GM23338 (cell line): Measurements from ENCODE around the gene PRKD1. TPM values are rescaled to one million over a fixed set of nuclear protein-coding genes. Genes with fewer than 3 reads are reported as not detected.

Experiments
- ATAC-seq: fragments of 200-7000 bp; cut with Tn5 transposase; 3 replicates; pipeline ENCODE4 v1.9.1; 2020
- DNase-seq: peaks from one replicate; pipeline ENCODE4 v3.0.0-alpha.2; 2015; ENCODE audit warnings: low spot score
- H2AFZ ChIP-seq: fragments of 200-600 bp; sonication (generic); 2 replicates; pipeline ENCODE4 v1.8.0; 2016; ENCODE audit warnings: antibody characterized with exemption, mild to moderate bottlenecking, moderate library complexity
- H3F3A ChIP-seq: fragments of 200-600 bp; sonication (generic); replicated peaks from 2 replicates; pipeline ENCODE4 v1.8.0; 2017; ENCODE audit warnings: antibody characterized with exemption, mixed run types, low read depth
- H3K27ac ChIP-seq: fragments of 200-600 bp; sonication (generic); 2 replicates; pipeline ENCODE4 v1.6.1; 2016; ENCODE audit warnings: low read depth
- H3K27me3 ChIP-seq: fragments of 200-600 bp; sonication (generic); 2 replicates; pipeline ENCODE4 v1.8.0; 2016; ENCODE audit warnings: mild to moderate bottlenecking, mixed run types, moderate library complexity; ENCODE audit not compliant: insufficient read depth
- H3K36me3 ChIP-seq: fragments of 200-600 bp; sonication (generic); 2 replicates; pipeline ENCODE4 v1.8.0; 2016; ENCODE audit warnings: mild to moderate bottlenecking; ENCODE audit not compliant: insufficient read depth
- H3K4me1 ChIP-seq: fragments of 200-600 bp; sonication (generic); 2 replicates; pipeline ENCODE4 v1.8.0; 2016; ENCODE audit warnings: mild to moderate bottlenecking, moderate library complexity; ENCODE audit not compliant: insufficient read depth
- H3K4me2 ChIP-seq: fragments of 200-600 bp; sonication (generic); 2 replicates; pipeline ENCODE4 v1.7.1; 2017; ENCODE audit warnings: mixed run types
- H3K4me3 ChIP-seq: fragments of 200-600 bp; sonication (generic); 2 replicates; pipeline ENCODE4 v1.6.1; 2016; ENCODE audit warnings: mixed run types
- H3K79me2 ChIP-seq: fragments of 200-600 bp; sonication (generic); replicated peaks from 2 replicates; pipeline ENCODE4 v1.8.0; 2017; ENCODE audit warnings: mild to moderate bottlenecking; ENCODE audit not compliant: insufficient read depth
- H3K9me2 ChIP-seq: fragments of 200-600 bp; sonication (generic); 2 replicates; pipeline ENCODE4 v1.8.0; 2017; ENCODE audit not compliant: insufficient read depth
- H4K20me1 ChIP-seq: fragments of 200-600 bp; sonication (generic); replicated peaks from 2 replicates; pipeline ENCODE4 v1.8.0; 2017; ENCODE audit warnings: mild to moderate bottlenecking; ENCODE audit not compliant: insufficient read depth
- H3K27ac Mint-ChIP-seq: 2 replicates; pipeline ENCODE4 v1.8.0; 2020; ENCODE audit warnings: inconsistent platforms, mild to moderate bottlenecking, moderate library complexity, mixed read lengths
- H3K27me3 Mint-ChIP-seq: 3 replicates; pipeline ENCODE4 v1.8.0; 2022; ENCODE audit warnings: low read depth, mild to moderate bottlenecking, moderate library complexity, mixed read lengths, inconsistent platforms; ENCODE audit not compliant: insufficient read depth, poor library complexity
- H3K36me3 Mint-ChIP-seq: 3 replicates; pipeline ENCODE4 v1.8.0; 2021; ENCODE audit warnings: low read depth, mild to moderate bottlenecking, inconsistent platforms, moderate library complexity, mixed read lengths
- H3K4me1 Mint-ChIP-seq: 3 replicates; pipeline ENCODE4 v1.8.0; 2020; ENCODE audit warnings: mild to moderate bottlenecking, inconsistent platforms, mixed read lengths
- H3K4me3 Mint-ChIP-seq: 3 replicates; pipeline ENCODE4 v1.8.0; 2021; ENCODE audit warnings: moderate library complexity, mild to moderate bottlenecking, inconsistent platforms, mixed read lengths
- H3K9me3 Mint-ChIP-seq: 3 replicates; pipeline ENCODE4 v1.8.0; 2020; ENCODE audit warnings: moderate library complexity, mild to moderate bottlenecking, inconsistent platforms, mixed read lengths
- CREB1 ChIP-seq: fragments of 250-450 bp; sonication (Bioruptor Pico); IDR thresholded peaks from 2 replicates; pipeline ENCODE4 v1.5.0; 2020; ENCODE audit warnings: low read depth, mild to moderate bottlenecking, moderate library complexity
- JUNB ChIP-seq: IDR thresholded peaks from one replicate; pipeline ENCODE4 v1.6.1; 2016; ENCODE audit warnings: antibody characterized with exemption; ENCODE audit not compliant: unreplicated experiment
- NANOG ChIP-seq: IDR thresholded peaks from 2 replicates; pipeline ENCODE4 v1.6.1; 2016; ENCODE audit warnings: antibody characterized with exemption, borderline replicate concordance
- POLR2AphosphoS5 ChIP-seq: IDR thresholded peaks from 2 replicates; pipeline ENCODE4 v1.6.1; 2016; ENCODE audit warnings: antibody characterized with exemption, low read depth
- STAT1 ChIP-seq: IDR thresholded peaks from one replicate; pipeline ENCODE4 v1.6.1; 2016; ENCODE audit warnings: antibody characterized with exemption; ENCODE audit not compliant: unreplicated experiment
- ZNF114 ChIP-seq: fragments of 250-450 bp; sonication (Bioruptor Pico); IDR thresholded peaks from 2 replicates; pipeline ENCODE4 v1.5.0; 2020; ENCODE audit warnings: mild to moderate bottlenecking, moderate library complexity
- ZNF331 ChIP-seq: fragments of 250-450 bp; sonication (Bioruptor Pico); IDR thresholded peaks from 2 replicates; pipeline ENCODE4 v1.5.0; 2020; ENCODE audit warnings: low read depth, mild to moderate bottlenecking, moderate library complexity
- polyA plus RNA-seq: library from polyadenylated mRNA; unstranded; fragments of >200 nt; fragmentation: Nextera tagmentation; extraction: Ambion mirVana; gene quantifications from 2 replicates; pipeline ENCODE4 v1.2.1, GENCODE V29; 2016
- total RNA-seq: library from RNA; depleted of rRNA; stranded (reverse); fragments of >200 nt; shearing (Covaris generic); gene quantifications from 2 replicates; pipeline ENCODE4 v1.2.3, GENCODE V29; 2014
- TF ChIP-seq, protein P1 (sequence below): IDR thresholded peaks from 2 replicates; pipeline ENCODE4 v1.6.1; 2016; ENCODE audit warnings: antibody characterized with exemption
- TF ChIP-seq, protein P2 (sequence below), 2 experiments: fragments of 200-600 bp in 1 of 2; sonication (generic) in 1 of 2; conservative IDR thresholded peaks; 2 replicates each; pipeline versions ENCODE4 v1.5.1 to v1.6.1; 2016 to 2017; ENCODE audit warnings: antibody characterized with exemption in 2 of 2, low read depth in 2 of 2, mild to moderate bottlenecking in 2 of 2, moderate library complexity in 1 of 2
- TF ChIP-seq, protein P3 (sequence below): IDR thresholded peaks from one replicate; pipeline ENCODE4 v1.6.1; 2018; ENCODE audit warnings: antibody characterized with exemption; ENCODE audit not compliant: unreplicated experiment

Gene PRKD1
- total and polyA plus RNA-seq, 2 experiments from 2014 or later, result 3.1 to 9.7 TPM

DNA sequence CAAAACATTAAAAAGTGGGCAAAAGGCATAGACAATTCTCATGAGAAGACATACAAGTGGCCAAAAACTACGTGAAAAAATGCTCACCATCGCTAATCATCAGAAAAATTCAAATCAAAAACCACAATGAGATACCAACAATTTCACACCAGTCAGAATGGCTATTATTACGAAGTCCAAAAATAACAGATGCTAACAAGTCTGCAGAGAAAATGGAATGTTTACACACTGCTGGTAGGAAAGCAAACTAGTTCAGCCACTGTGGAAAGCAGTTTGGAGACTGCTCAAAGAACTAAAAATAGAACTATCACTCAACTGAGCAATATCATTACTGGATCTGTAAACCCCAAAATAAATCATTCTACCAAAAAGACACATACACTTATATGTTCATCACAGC lies 76.2 kb downstream of the PRKD1 start:
- TF ChIP-seq, protein P1, sequence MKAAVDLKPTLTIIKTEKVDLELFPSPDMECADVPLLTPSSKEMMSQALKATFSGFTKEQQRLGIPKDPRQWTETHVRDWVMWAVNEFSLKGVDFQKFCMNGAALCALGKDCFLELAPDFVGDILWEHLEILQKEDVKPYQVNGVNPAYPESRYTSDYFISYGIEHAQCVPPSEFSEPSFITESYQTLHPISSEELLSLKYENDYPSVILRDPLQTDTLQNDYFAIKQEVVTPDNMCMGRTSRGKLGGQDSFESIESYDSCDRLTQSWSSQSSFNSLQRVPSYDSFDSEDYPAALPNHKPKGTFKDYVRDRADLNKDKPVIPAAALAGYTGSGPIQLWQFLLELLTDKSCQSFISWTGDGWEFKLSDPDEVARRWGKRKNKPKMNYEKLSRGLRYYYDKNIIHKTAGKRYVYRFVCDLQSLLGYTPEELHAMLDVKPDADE, result no peak
- TF ChIP-seq ZNF114, result no peak
- TF ChIP-seq NANOG, result no peak
- TF ChIP-seq, protein P2, sequence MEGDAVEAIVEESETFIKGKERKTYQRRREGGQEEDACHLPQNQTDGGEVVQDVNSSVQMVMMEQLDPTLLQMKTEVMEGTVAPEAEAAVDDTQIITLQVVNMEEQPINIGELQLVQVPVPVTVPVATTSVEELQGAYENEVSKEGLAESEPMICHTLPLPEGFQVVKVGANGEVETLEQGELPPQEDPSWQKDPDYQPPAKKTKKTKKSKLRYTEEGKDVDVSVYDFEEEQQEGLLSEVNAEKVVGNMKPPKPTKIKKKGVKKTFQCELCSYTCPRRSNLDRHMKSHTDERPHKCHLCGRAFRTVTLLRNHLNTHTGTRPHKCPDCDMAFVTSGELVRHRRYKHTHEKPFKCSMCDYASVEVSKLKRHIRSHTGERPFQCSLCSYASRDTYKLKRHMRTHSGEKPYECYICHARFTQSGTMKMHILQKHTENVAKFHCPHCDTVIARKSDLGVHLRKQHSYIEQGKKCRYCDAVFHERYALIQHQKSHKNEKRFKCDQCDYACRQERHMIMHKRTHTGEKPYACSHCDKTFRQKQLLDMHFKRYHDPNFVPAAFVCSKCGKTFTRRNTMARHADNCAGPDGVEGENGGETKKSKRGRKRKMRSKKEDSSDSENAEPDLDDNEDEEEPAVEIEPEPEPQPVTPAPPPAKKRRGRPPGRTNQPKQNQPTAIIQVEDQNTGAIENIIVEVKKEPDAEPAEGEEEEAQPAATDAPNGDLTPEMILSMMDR (conservative IDR thresholded peaks at IDR 0.05; ENCODE audit: low read depth in 2 of 2), result no peak
- no peak for TF ChIP-seq STAT1
- TF ChIP-seq, protein P3, sequence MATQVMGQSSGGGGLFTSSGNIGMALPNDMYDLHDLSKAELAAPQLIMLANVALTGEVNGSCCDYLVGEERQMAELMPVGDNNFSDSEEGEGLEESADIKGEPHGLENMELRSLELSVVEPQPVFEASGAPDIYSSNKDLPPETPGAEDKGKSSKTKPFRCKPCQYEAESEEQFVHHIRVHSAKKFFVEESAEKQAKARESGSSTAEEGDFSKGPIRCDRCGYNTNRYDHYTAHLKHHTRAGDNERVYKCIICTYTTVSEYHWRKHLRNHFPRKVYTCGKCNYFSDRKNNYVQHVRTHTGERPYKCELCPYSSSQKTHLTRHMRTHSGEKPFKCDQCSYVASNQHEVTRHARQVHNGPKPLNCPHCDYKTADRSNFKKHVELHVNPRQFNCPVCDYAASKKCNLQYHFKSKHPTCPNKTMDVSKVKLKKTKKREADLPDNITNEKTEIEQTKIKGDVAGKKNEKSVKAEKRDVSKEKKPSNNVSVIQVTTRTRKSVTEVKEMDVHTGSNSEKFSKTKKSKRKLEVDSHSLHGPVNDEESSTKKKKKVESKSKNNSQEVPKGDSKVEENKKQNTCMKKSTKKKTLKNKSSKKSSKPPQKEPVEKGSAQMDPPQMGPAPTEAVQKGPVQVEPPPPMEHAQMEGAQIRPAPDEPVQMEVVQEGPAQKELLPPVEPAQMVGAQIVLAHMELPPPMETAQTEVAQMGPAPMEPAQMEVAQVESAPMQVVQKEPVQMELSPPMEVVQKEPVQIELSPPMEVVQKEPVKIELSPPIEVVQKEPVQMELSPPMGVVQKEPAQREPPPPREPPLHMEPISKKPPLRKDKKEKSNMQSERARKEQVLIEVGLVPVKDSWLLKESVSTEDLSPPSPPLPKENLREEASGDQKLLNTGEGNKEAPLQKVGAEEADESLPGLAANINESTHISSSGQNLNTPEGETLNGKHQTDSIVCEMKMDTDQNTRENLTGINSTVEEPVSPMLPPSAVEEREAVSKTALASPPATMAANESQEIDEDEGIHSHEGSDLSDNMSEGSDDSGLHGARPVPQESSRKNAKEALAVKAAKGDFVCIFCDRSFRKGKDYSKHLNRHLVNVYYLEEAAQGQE, result no peak
- no peak for TF ChIP-seq CREB1 (CRISPR knock-in tag)
- no peak for TF ChIP-seq ZNF331 (CRISPR knock-in tag)

DNA sequence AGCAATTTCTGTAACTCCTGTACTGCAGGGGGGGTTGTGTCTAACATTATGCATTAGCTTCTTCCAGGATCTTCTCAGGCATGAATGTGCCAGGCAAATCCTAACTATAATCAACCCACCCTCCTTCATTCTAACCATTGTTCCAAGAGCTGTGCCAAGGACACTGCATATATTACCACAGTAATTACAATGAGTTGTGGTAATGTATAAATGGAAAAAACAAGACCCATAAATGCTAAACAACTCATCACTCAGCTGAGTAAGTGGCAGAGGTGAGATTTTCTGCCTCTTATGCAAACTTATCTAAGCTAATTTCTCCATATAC lies 80.6 kb downstream of the PRKD1 start:
- no peaks in the 10 kb centered on the region for H3K4me1 ChIP-seq
- peaks cover 7% of the 10 kb centered on the region; the same call in 1 of the 2 replicates for H3K36me3 ChIP-seq
- 0 out of 2 replicates have a peak, but pooled peaks cover 3% of the 10 kb centered on the region for H3K9me2 ChIP-seq
- Mint-ChIP-seq H3K27ac (no peak overlapping the region), H3K27me3 (peaks cover 2% of the 10 kb centered on the region), H3K4me3 (no peak overlapping the region), H3K4me1 (no peaks in the 10 kb centered on the region; the same call in 1 of the 3 replicates), H3K36me3 (peaks cover 4% of the 10 kb centered on the region; the same call in 2 of the 3 replicates), H3K9me3 (peaks cover 7% of the 10 kb centered on the region)
- no peak overlapping the region for H3K27ac ChIP-seq
- no peak overlapping the region for H3K4me3 ChIP-seq
- DNase-seq, result no peak
- no peaks in the 10 kb centered on the region for H3K79me2 ChIP-seq
- no peaks in the 10 kb centered on the region for H3K27me3 ChIP-seq
- H3K4me2 ChIP-seq, result no peak overlapping the region
- no peaks in the 10 kb centered on the region for H3F3A ChIP-seq
- no peak for ATAC-seq
- H4K20me1 ChIP-seq, result no peaks in the 10 kb centered on the region
- no peak overlapping the region for H2AFZ ChIP-seq
- TF ChIP-seq ZNF331 (CRISPR knock-in tag), result no peak
- TF ChIP-seq, protein P2 (conservative IDR thresholded peaks at IDR 0.05; ENCODE audit: low read depth in 2 of 2), result no peak
- TF ChIP-seq, protein P1, result no peak
- TF ChIP-seq, protein P3, result no peak
- TF ChIP-seq JUNB, result no peak
- TF ChIP-seq POLR2AphosphoS5, result no peak
- TF ChIP-seq ZNF114, result no peak
- TF ChIP-seq CREB1 (CRISPR knock-in tag), result no peak
- TF ChIP-seq STAT1, result no peak

More for the DNA sequence above, 76.2 kb downstream of the PRKD1 start:
- Histone ChIP-seq H3K4me2 (no peak overlapping the region), H3K27me3 (no peaks in the 10 kb centered on the region), H3K79me2 (no peaks in the 10 kb centered on the region), H3K36me3 (no peaks in the 10 kb centered on the region), H3K4me3 (no peak overlapping the region), H3K4me1 (no peaks in the 10 kb centered on the region), H3K9me2 (no peaks in the 10 kb centered on the region), H4K20me1 (no peaks in the 10 kb centered on the region), H3F3A (no peaks in the 10 kb centered on the region), H2AFZ (no peak overlapping the region), H3K27ac (no peak overlapping the region)
- Mint-ChIP-seq H3K4me3 (no peak overlapping the region), H3K27me3 (peaks cover 5% of the 10 kb centered on the region), H3K27ac (no peak overlapping the region), H3K36me3 (peaks cover 24% of the 10 kb centered on the region), H3K4me1 (no peaks in the 10 kb centered on the region; the same call in 2 of the 3 replicates), H3K9me3 (peaks cover 44% of the 10 kb centered on the region)
- no peak for DNase-seq
- ATAC-seq, result no peak
